WTC11 (cell line): ENCODE data around the gene FYN. TPM values are rescaled to one million over a fixed set of nuclear protein-coding genes. Genes with fewer than 3 reads are reported as not detected.

Experiments
- ATAC-seq: fragments of 200-7000 bp; cut with Tn5 transposase; 2 replicates; pipeline ENCODE4 v1.10.0; 2021; ENCODE audit warnings: mild to moderate bottlenecking, moderate library complexity
- CTCF ChIA-PET: fragments of 300-600 bp; sonication (Branson Sonifier 250); formaldehyde crosslinking; loops from one replicate; lab custom pipeline; 2021; ENCODE audit warnings: antibody characterized with exemption; lab: Charles Lee
- POLR2A ChIA-PET: fragments of 350-600 bp; sonication (Branson Sonifier 250); formaldehyde crosslinking; loops from one replicate; lab custom pipeline; 2021; ENCODE audit warnings: antibody characterized with exemption; lab: Charles Lee
- DNase-seq: peaks from one replicate; pipeline ENCODE4 v3.0.0; 2021; ENCODE audit warnings: low spot score
- H3K27ac Mint-ChIP-seq: 2 replicates; pipeline ENCODE4 v1.8.0; 2021; ENCODE audit warnings: mixed read lengths
- H3K27me3 Mint-ChIP-seq: 2 replicates; pipeline ENCODE4 v1.8.0; 2021; ENCODE audit warnings: low read depth, mild to moderate bottlenecking, moderate library complexity, mixed read lengths
- H3K36me3 Mint-ChIP-seq: 2 replicates; pipeline ENCODE4 v1.8.0; 2021; ENCODE audit warnings: mixed read lengths
- H3K4me1 Mint-ChIP-seq: 2 replicates; pipeline ENCODE4 v1.8.0; 2022; ENCODE audit warnings: mixed read lengths
- H3K4me3 Mint-ChIP-seq: 2 replicates; pipeline ENCODE4 v1.8.0; 2021; ENCODE audit warnings: mild to moderate bottlenecking, moderate library complexity, mixed read lengths
- H3K9me3 Mint-ChIP-seq: 2 replicates; pipeline ENCODE4 v1.8.0; 2021; ENCODE audit warnings: mixed read lengths
- ATF2 ChIP-seq: sonication (generic); formaldehyde crosslinking; IDR thresholded peaks from 2 replicates; pipeline ENCODE4 v1.8.1; 2022; ENCODE audit warnings: low read depth, missing genetic modification reagents, borderline replicate concordance
- CREB1 ChIP-seq: sonication (generic); formaldehyde crosslinking; IDR thresholded peaks from 2 replicates; pipeline ENCODE4 v1.8.0; 2023; ENCODE audit warnings: mild to moderate bottlenecking, missing genetic modification reagents
- ELF4 ChIP-seq: sonication (generic); formaldehyde crosslinking; IDR thresholded peaks from 2 replicates; pipeline ENCODE4 v1.8.1; 2022; ENCODE audit warnings: low read depth, mild to moderate bottlenecking, moderate library complexity, missing genetic modification reagents
- EMX1 ChIP-seq: fragments of 250-450 bp; sonication (Bioruptor Pico); IDR thresholded peaks from 2 replicates; pipeline ENCODE4 v1.8.0; 2021; ENCODE audit warnings: mild to moderate bottlenecking
- IRF1 ChIP-seq: sonication (generic); formaldehyde crosslinking; IDR thresholded peaks from 2 replicates; pipeline ENCODE4 v1.8.0; 2023; ENCODE audit warnings: missing genetic modification reagents
- JAZF1 ChIP-seq: fragments of 250-450 bp; sonication (Bioruptor Pico); IDR thresholded peaks from 2 replicates; pipeline ENCODE4 v1.9.0; 2021; ENCODE audit warnings: moderate library complexity, mild to moderate bottlenecking, inconsistent platforms
- NFE2L1 ChIP-seq: sonication (generic); formaldehyde crosslinking; IDR thresholded peaks from 2 replicates; pipeline ENCODE4 v1.8.1; 2023; ENCODE audit warnings: missing genetic modification reagents
- NR2C2 ChIP-seq: sonication (generic); formaldehyde crosslinking; IDR thresholded peaks from 2 replicates; pipeline ENCODE4 v1.8.0; 2022; ENCODE audit warnings: mild to moderate bottlenecking, missing genetic modification reagents
- SMAD3 ChIP-seq: sonication (generic); formaldehyde crosslinking; IDR thresholded peaks from 2 replicates; pipeline ENCODE4 v1.8.0; 2022; ENCODE audit warnings: missing genetic modification reagents, mild to moderate bottlenecking, borderline replicate concordance
- ZBTB21 ChIP-seq: sonication (generic); formaldehyde crosslinking; IDR thresholded peaks from 2 replicates; pipeline ENCODE4 v1.8.1; 2023; ENCODE audit warnings: mild to moderate bottlenecking, missing genetic modification reagents, borderline replicate concordance
- ZMAT4 ChIP-seq: fragments of 250-450 bp; sonication (Bioruptor Pico); IDR thresholded peaks from 2 replicates; pipeline ENCODE4 v1.9.0; 2021; ENCODE audit warnings: mild to moderate bottlenecking
- ZNF121 ChIP-seq: sonication (generic); formaldehyde crosslinking; IDR thresholded peaks from 2 replicates; pipeline ENCODE4 v1.8.0; 2023; ENCODE audit warnings: missing genetic modification reagents
- ZNF281 ChIP-seq: sonication (generic); formaldehyde crosslinking; IDR thresholded peaks from 2 replicates; pipeline ENCODE4 v1.8.0; 2023; ENCODE audit warnings: mild to moderate bottlenecking, missing genetic modification reagents
- ZNF416 ChIP-seq: fragments of 250-450 bp; sonication (Bioruptor Pico); IDR thresholded peaks from 2 replicates; pipeline ENCODE4 v1.9.0; 2021; ENCODE audit warnings: mild to moderate bottlenecking, inconsistent platforms
- total RNA-seq: library from RNA; stranded (reverse); gene quantifications from 3 replicates; pipeline ENCODE4 v1.2.3, GENCODE V29; 2021

FYN gene
- total RNA-seq, 1 experiment from 2014 or later = 63.9 TPM

GRCh38 chr6:111677249-111677990 lies 195.8 kb downstream of the FYN start (continued):
- no peak for TF ChIP-seq ATF2
- TF ChIP-seq SMAD3 (CRISPR knock-in tag) = no peak
- TF ChIP-seq NFE2L1 = no peak
- TF ChIP-seq ELF4 (CRISPR knock-in tag) = no peak
- no peak for TF ChIP-seq NR2C2 (CRISPR knock-in tag)

GRCh38 chr6:111676383-111676782 lies 196.9 kb downstream of the FYN start:
- Mint-ChIP-seq H3K4me1 (peaks cover 36% of the 10 kb centered on the region), H3K9me3 (no peaks in the 10 kb centered on the region), H3K27me3 (no peaks in the 10 kb centered on the region), H3K36me3 (no peaks in the 10 kb centered on the region), H3K4me3 (no peak overlapping the region), H3K27ac (no peak overlapping the region)
- ChIA-PET POLR2A (interaction anchor here (1.4 kb wide), 1 partner anchor 11 kb away, joined by 3 read pairs; no protein-coding TSS in a partner anchor), CTCF (no interaction called here)
- DNase-seq (no peak), ATAC-seq (no peak)
- TF ChIP-seq ZNF281 (CRISPR knock-in tag) (no peak), ZNF121 (no peak)

GRCh38 chr6:111674883-111675282 lies 198.4 kb downstream of the FYN start:
- no peak for TF ChIP-seq IRF1 (CRISPR knock-in tag)
- DNase-seq = no peak
- ChIA-PET CTCF (no interaction called here), POLR2A (interaction anchor here (1.4 kb wide), 1 partner anchor 13 kb away, joined by 3 read pairs; no protein-coding TSS in a partner anchor)
- Mint-ChIP-seq H3K27me3 (no peaks in the 10 kb centered on the region), H3K9me3 (no peaks in the 10 kb centered on the region), H3K4me3 (no peak overlapping the region), H3K4me1 (peaks cover 36% of the 10 kb centered on the region), H3K36me3 (no peaks in the 10 kb centered on the region), H3K27ac (no peak overlapping the region)
- ATAC-seq = no peak

- no peak for DNase-seq
- no peak overlapping the region for H3K4me3 Mint-ChIP-seq
- no peak overlapping the region for H3K27ac Mint-ChIP-seq
- CTCF ChIA-PET = interaction anchor here (0.5 kb wide), 1 partner anchor 369 kb away, joined by 7 read pairs; no protein-coding TSS in a partner anchor
- TF ChIP-seq ZMAT4 (no peak), CREB1 (CRISPR knock-in tag) (no peak), ZNF416 (CRISPR knock-in tag) (no peak), EMX1 (CRISPR knock-in tag) (no peak), JAZF1 (CRISPR knock-in tag) (no peak), ZBTB21 (CRISPR knock-in tag) (no peak)
- TF ChIP-seq, all 79 proteins: peak for 0
- Mint-ChIP-seq H3K4me1 (peaks cover 35% of the 10 kb centered on the region), H3K9me3 (no peaks in the 10 kb centered on the region), H3K36me3 (no peaks in the 10 kb centered on the region), H3K27me3 (no peaks in the 10 kb centered on the region)
- ATAC-seq = no peak
- POLR2A ChIA-PET = no interaction called here
These were observed 198.8 kb downstream of the FYN start for GRCh38 chr6:111674413-111674812.
